A549 (cell line): Measurements from ENCODE around the gene CTDSPL.

Source experiments
- JUN ChIP-seq, 2 experiments: fragments of >200 bp; sonication (Bioruptor Twin); formaldehyde crosslinking; IDR thresholded peaks; 2 replicates in 1 of 2; 3 replicates in 1 of 2; pipeline ENCODE4 v1.6.1; 2016 to 2017
- KDM1A ChIP-seq: fragments of 200-600 bp; sonication (generic); IDR thresholded peaks from 2 replicates; pipeline ENCODE4 v1.6.1; 2016; ENCODE audit warnings: low read depth, mild to moderate bottlenecking
- POLR2A ChIP-seq: IDR thresholded peaks from 2 replicates; pipeline ENCODE4 v1.6.1; 2012; ENCODE audit warnings: mild to moderate bottlenecking, low read length
- RAD21 ChIP-seq, 2 experiments: fragments of >200 bp in 1 of 2; sonication (Bioruptor Twin) in 1 of 2; formaldehyde crosslinking in 1 of 2; IDR thresholded peaks in 1 of 2; conservative IDR thresholded peaks in 1 of 2; 2 replicates in 1 of 2; 3 replicates in 1 of 2; pipeline ENCODE4 v1.6.1; 2012 to 2018; ENCODE audit warnings: inconsistent platforms in 1 of 2
- RNF2 ChIP-seq: fragments of 200-600 bp; sonication (generic); IDR thresholded peaks from 2 replicates; pipeline ENCODE4 v1.6.1; 2016; ENCODE audit warnings: low read depth, mild to moderate bottlenecking, antibody characterized with exemption, moderate library complexity, borderline replicate concordance
- SMC3 ChIP-seq: fragments of >200 bp; sonication (Bioruptor Twin); formaldehyde crosslinking; IDR thresholded peaks from 3 replicates; pipeline ENCODE4 v1.6.1; 2018; ENCODE audit warnings: inconsistent platforms
- TF ChIP-seq, protein P1 (sequence below): fragments of 250-450 bp; sonication (Bioruptor Pico); IDR thresholded peaks from 2 replicates; pipeline ENCODE4 v1.5.0; 2021; ENCODE audit warnings: mild to moderate bottlenecking, moderate library complexity, borderline replicate concordance
- TF ChIP-seq, protein P2 (sequence below): fragments of >200 bp; sonication (Bioruptor Twin); formaldehyde crosslinking; IDR thresholded peaks from 3 replicates; pipeline ENCODE4 v1.5.1; 2016
- TF ChIP-seq, protein P3 (sequence below): IDR thresholded peaks from 2 replicates; pipeline ENCODE4 v1.6.1; 2012

DNA sequence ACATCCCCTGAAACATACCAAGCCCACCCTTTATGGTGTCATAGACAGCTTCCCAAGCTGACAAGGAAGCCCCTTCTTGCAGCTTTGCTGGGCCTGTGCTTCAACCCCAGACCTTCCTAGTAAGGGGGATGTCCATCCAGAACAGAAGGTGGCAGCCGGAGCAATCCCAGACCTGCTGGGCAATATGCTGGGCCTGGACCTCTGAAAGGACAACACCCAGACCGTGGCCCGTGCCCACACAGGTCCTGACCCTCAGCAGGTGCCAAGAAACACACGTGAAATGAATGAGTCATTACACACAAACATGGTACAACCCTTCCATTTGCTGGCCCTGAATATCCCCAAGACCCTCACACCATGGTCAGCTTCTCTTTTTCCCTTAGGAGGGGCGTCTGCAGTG is 109.1 kb downstream of the CTDSPL start:
- TF ChIP-seq, protein P1, sequence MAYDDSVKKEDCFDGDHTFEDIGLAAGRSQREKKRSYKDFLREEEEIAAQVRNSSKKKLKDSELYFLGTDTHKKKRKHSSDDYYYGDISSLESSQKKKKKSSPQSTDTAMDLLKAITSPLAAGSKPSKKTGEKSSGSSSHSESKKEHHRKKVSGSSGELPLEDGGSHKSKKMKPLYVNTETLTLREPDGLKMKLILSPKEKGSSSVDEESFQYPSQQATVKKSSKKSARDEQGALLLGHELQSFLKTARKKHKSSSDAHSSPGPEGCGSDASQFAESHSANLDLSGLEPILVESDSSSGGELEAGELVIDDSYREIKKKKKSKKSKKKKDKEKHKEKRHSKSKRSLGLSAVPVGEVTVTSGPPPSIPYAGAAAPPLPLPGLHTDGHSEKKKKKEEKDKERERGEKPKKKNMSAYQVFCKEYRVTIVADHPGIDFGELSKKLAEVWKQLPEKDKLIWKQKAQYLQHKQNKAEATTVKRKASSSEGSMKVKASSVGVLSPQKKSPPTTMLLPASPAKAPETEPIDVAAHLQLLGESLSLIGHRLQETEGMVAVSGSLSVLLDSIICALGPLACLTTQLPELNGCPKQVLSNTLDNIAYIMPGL (CRISPR knock-in tag), result no peak
- TF ChIP-seq, protein P2, sequence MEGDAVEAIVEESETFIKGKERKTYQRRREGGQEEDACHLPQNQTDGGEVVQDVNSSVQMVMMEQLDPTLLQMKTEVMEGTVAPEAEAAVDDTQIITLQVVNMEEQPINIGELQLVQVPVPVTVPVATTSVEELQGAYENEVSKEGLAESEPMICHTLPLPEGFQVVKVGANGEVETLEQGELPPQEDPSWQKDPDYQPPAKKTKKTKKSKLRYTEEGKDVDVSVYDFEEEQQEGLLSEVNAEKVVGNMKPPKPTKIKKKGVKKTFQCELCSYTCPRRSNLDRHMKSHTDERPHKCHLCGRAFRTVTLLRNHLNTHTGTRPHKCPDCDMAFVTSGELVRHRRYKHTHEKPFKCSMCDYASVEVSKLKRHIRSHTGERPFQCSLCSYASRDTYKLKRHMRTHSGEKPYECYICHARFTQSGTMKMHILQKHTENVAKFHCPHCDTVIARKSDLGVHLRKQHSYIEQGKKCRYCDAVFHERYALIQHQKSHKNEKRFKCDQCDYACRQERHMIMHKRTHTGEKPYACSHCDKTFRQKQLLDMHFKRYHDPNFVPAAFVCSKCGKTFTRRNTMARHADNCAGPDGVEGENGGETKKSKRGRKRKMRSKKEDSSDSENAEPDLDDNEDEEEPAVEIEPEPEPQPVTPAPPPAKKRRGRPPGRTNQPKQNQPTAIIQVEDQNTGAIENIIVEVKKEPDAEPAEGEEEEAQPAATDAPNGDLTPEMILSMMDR, result no peak
- TF ChIP-seq, protein P3, sequence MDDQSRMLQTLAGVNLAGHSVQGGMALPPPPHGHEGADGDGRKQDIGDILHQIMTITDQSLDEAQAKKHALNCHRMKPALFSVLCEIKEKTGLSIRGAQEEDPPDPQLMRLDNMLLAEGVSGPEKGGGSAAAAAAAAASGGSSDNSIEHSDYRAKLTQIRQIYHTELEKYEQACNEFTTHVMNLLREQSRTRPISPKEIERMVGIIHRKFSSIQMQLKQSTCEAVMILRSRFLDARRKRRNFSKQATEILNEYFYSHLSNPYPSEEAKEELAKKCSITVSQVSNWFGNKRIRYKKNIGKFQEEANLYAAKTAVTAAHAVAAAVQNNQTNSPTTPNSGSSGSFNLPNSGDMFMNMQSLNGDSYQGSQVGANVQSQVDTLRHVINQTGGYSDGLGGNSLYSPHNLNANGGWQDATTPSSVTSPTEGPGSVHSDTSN, result no peak
- TF ChIP-seq KDM1A, result no peak
- no peak for TF ChIP-seq POLR2A
- no peak for TF ChIP-seq RNF2
- TF ChIP-seq JUN (IDR thresholded peaks at IDR 0.05), result no peak
- no peak for TF ChIP-seq SMC3
- no peak for TF ChIP-seq RAD21 (conservative IDR thresholded peaks at IDR 0.05 in 1 of 2, IDR thresholded peaks at IDR 0.05 in 1 of 2)
